Adrenal gland (tissue), 12 donors: ENCODE data around the gene SDK1. TPM values are rescaled to one million over a fixed set of nuclear protein-coding genes. Genes with fewer than 3 reads are reported as not detected.

Experiments used
- DNase-seq, 7 donors: peaks; one replicate each; pipeline ENCODE4 v3.0.0-alpha.2; 2019 to 2020
- H3K27ac ChIP-seq, 5 donors: fragments of 200-600 bp; sonication (generic) in 4 of 5; 1 replicate in 3 of 5; 2 replicates in 2 of 5; pipeline versions ENCODE4 v1.5.1 to v1.8.0; 2016 to 2020; ENCODE audit warnings: mild to moderate bottlenecking in 1 of 5
- H3K27me3 ChIP-seq: fragments of 200-600 bp; 2 replicates; pipeline ENCODE4 v1.8.0; 2021
- H3K36me3 ChIP-seq, 2 donors: fragments of 200-600 bp; replicated peaks in 1 of 2; 1 replicate in 1 of 2; 2 replicates in 1 of 2; pipeline versions ENCODE4 v1.5.1 to v1.8.0; 2018 to 2022
- H3K4me1 ChIP-seq, 2 donors: fragments of 200-600 bp; replicated peaks in 1 of 2; 1 replicate in 1 of 2; 2 replicates in 1 of 2; pipeline versions ENCODE4 v1.5.1 to v1.8.0; 2018 to 2021
- H3K4me3 ChIP-seq, 4 donors: fragments of 200-600 bp; sonication (generic) in 3 of 4; one replicate each; pipeline ENCODE4 v1.5.1; 2016 to 2018
- H3K9me3 ChIP-seq, 3 donors: fragments of 200-600 bp; sonication (generic) in 1 of 3; replicated peaks in 1 of 3; 1 replicate in 2 of 3; 2 replicates in 1 of 3; pipeline versions ENCODE4 v1.5.1 to v1.8.0; 2016 to 2021
- CTCF ChIP-seq, 6 experiments: fragments of 450-650 bp in 4 of 6; fragments of 200-600 bp in 2 of 6; sonication (generic) in 1 of 6; IDR thresholded peaks; 1 replicate in 5 of 6; 2 replicates in 1 of 6; pipeline versions ENCODE4 v1.5.1 to v1.8.0; 2016 to 2021; ENCODE audit warnings: antibody characterized with exemption in 6 of 6, mild to moderate bottlenecking in 2 of 6, moderate library complexity in 1 of 6
- POLR2A ChIP-seq, 2 donors: fragments of 450-650 bp; IDR thresholded peaks; one replicate each; pipeline ENCODE4 v1.6.1; 2017; ENCODE audit warnings: antibody characterized with exemption in 2 of 2, mild to moderate bottlenecking in 2 of 2, moderate library complexity in 1 of 2
- WGBS, 4 donors: extraction: QIAGEN DNeasy Blood & Tissue Kit in 2 of 4; methylation state at CpG; one replicate each; pipeline versions ENCODE4 v1.1.5 to v1.1.7; 2013 to 2017; 5-methylcytosine and 5-hydroxymethylcytosine counted together
- intact Hi-C, 2 donors: fragments of 100-400 bp; cut with DNase I; formaldehyde crosslinking; loops; one replicate each; pipeline versions ENCODE4 v1.14.1 to v1.15.0; 2022 to 2023
- polyA plus RNA-seq, 3 donors: library from polyadenylated mRNA; stranded (reverse); fragments of 200-250 nt in 2 of 3; fragments of 350-450 nt in 1 of 3; fragmentation: Illumina TruSeq in 1 of 3; extraction: RNeasy Lipid Tissue Mini Kit (QIAGEN cat#74804) in 1 of 3; gene quantifications; one replicate each; pipeline ENCODE4 v1.2.3, GENCODE V29; 2013 to 2014
- total RNA-seq, 9 donors: library from RNA; depleted of rRNA in 4 of 9; stranded (reverse); fragments of >200 nt in 4 of 9; fragments of 120-200 nt in 1 of 9; fragmentation: NEBNext Ultra II Directional in 1 of 9; extraction: Animal tissue kit (Norgen Biotek cat#: 25700) in 1 of 9; gene quantifications; one replicate each; pipeline versions ENCODE4 v1.1.0 to v1.2.4, GENCODE V29; 2013 to 2023
- donor health status: healthy with polysubstance abuse.
- donor health status: Bipolar disorder and iron deficiency.
- donor health status: DM: yes; HTN: yes; CAD: no.
- donor health status: DM: no; HTN: no; CAD: no.
- donor health status: DM: no; HTN: no; CAD: no.
- donor health status: DM: yes; HTN: yes; CAD: no.

The SDK1 gene
- total and polyA plus RNA-seq, 12 donors = 0.50 to 3.6 (median 1.5) TPM

- H3K36me3 ChIP-seq = no peaks in the 10 kb centered on the region
- TF ChIP-seq CTCF (IDR thresholded peaks at IDR 0.05) (no peak), POLR2A (IDR thresholded peaks at IDR 0.05) (no peak)
- H3K27me3 ChIP-seq = no peaks in the 10 kb centered on the region
- H3K27ac ChIP-seq = no peak overlapping the region
- DNase-seq = no peak
- 63 to 82% (median 81%) methylated on average over 5 of the region's 5 CpGs for WGBS, 4 donors
- H3K4me3 ChIP-seq = no peak overlapping the region
- intact Hi-C loops = no loop called here
- no peaks in the 10 kb centered on the region for H3K9me3 ChIP-seq
- H3K4me1 ChIP-seq = no peaks in the 10 kb centered on the region
Measured at GRCh38 chr7:4222676-4223075, 921.6 kb downstream of the SDK1 start.

GRCh38 chr7:4225361-4225771, 924.3 kb downstream of the SDK1 start:
- Histone ChIP-seq H3K27me3 (no peaks in the 10 kb centered on the region), H3K27ac (no peak overlapping the region), H3K36me3 (no peaks in the 10 kb centered on the region), H3K9me3 (no peaks in the 10 kb centered on the region), H3K4me3 (no peak overlapping the region), H3K4me1 (no peaks in the 10 kb centered on the region)
- TF ChIP-seq CTCF (IDR thresholded peaks at IDR 0.05) = no peak
- no peak for DNase-seq
- WGBS, 4 donors = 92 to 93% (median 93%) methylated on average over 10 to 18 of the region's 18 CpGs
- intact Hi-C loops = no loop called here

- intact Hi-C loops = no loop called here
- H3K4me3 ChIP-seq = no peak overlapping the region
- no peak for TF ChIP-seq CTCF (IDR thresholded peaks at IDR 0.05)
- no peaks in the 10 kb centered on the region for H3K36me3 ChIP-seq
- no peaks in the 10 kb centered on the region for H3K4me1 ChIP-seq
- H3K27ac ChIP-seq = no peak overlapping the region
- no peak for DNase-seq
- 86 to 95% (median 89%) methylated on average over 9 to 21 of the region's 21 CpGs for WGBS, 4 donors
- no peaks in the 10 kb centered on the region for H3K27me3 ChIP-seq
- no peaks in the 10 kb centered on the region for H3K9me3 ChIP-seq
Measured at GRCh38 chr7:4225881-4226523, 925.0 kb downstream of the SDK1 start.

GRCh38 chr7:4226524-4226882, 925.5 kb downstream of the SDK1 start:
- Histone ChIP-seq H3K4me3 (no peak overlapping the region), H3K27ac (no peak overlapping the region), H3K27me3 (no peaks in the 10 kb centered on the region), H3K36me3 (no peaks in the 10 kb centered on the region), H3K4me1 (no peaks in the 10 kb centered on the region), H3K9me3 (no peaks in the 10 kb centered on the region)
- intact Hi-C loops = no loop called here
- no peak for DNase-seq
- 62 to 73% (median 70%) methylated on average over 4 to 6 of the region's 6 CpGs for WGBS, 4 donors
- TF ChIP-seq POLR2A (IDR thresholded peaks at IDR 0.05) (no peak), CTCF (IDR thresholded peaks at IDR 0.05) (no peak)
